Type B pancreatic cell (in vitro differentiated cells): ENCODE data around the gene PRKCI. TPM values are rescaled to one million over a fixed set of nuclear protein-coding genes. Genes with fewer than 3 reads are reported as not detected.
A peak's percentile ranks its signal among the peaks of the same experiment; 100 is the strongest.
"Not testable (repeated sequence)": the region's sequence is repeated elsewhere in the genome, so short reads cannot be mapped to it uniquely, and the experiment has no call there.

Experiments used
- DNase-seq: peaks from one replicate; pipeline ENCODE4 v3.0.0; 2021; ENCODE audit warnings: mixed read lengths; ENCODE audit not compliant: unreplicated experiment; ENCODE audit errors: extremely low spot score
- H3K27ac Mint-ChIP-seq: 2 replicates; pipeline ENCODE4 v1.8.0; 2021; ENCODE audit warnings: mild to moderate bottlenecking, mixed read lengths
- H3K27me3 Mint-ChIP-seq: 2 replicates; pipeline ENCODE4 v1.8.0; 2021; ENCODE audit warnings: mixed read lengths
- H3K36me3 Mint-ChIP-seq: 2 replicates; pipeline ENCODE4 v1.8.0; 2021; ENCODE audit warnings: mixed read lengths
- H3K4me1 Mint-ChIP-seq: one replicate; pipeline ENCODE4 v1.8.0; 2021; ENCODE audit warnings: mixed read lengths; ENCODE audit not compliant: unreplicated experiment
- H3K4me3 Mint-ChIP-seq: 2 replicates; pipeline ENCODE4 v1.8.0; 2021; ENCODE audit warnings: mild to moderate bottlenecking, mixed read lengths
- H3K9me3 Mint-ChIP-seq: 2 replicates; pipeline ENCODE4 v1.8.0; 2021; ENCODE audit warnings: mixed read lengths
- CTCF ChIP-seq: fragments of 200-600 bp; sonication (generic); conservative IDR thresholded peaks from 2 replicates; pipeline ENCODE4 v1.5.0; 2021; ENCODE audit warnings: antibody characterized with exemption, mild to moderate bottlenecking
- total RNA-seq: library from RNA; stranded (reverse); gene quantifications from 2 replicates; pipeline ENCODE4 v1.2.1, GENCODE V29; 2021; ENCODE audit warnings: low replicate concordance

Gene PRKCI
- total RNA-seq, 1 donor from 2014 or later = 47.3 TPM

- DNase-seq = no peak
- no peaks in the 10 kb centered on the region for H3K36me3 Mint-ChIP-seq
- H3K9me3 Mint-ChIP-seq = no peaks in the 10 kb centered on the region
Measured at GRCh38 chr3:170338690-170339340, 116.6 kb downstream of the PRKCI start.

GRCh38 chr3:170342273-170342672, 120.0 kb downstream of the PRKCI start:
- H3K27ac Mint-ChIP-seq, H3K4me1 Mint-ChIP-seq, H3K27me3 Mint-ChIP-seq, H3K36me3 Mint-ChIP-seq, H3K4me3 Mint-ChIP-seq, DNase-seq, H3K9me3 Mint-ChIP-seq: not testable (repeated sequence)

More at GRCh38 chr3:170338690-170339340, 116.6 kb downstream of the PRKCI start:
- no peak overlapping the region for H3K4me3 Mint-ChIP-seq
- no peak overlapping the region for H3K27ac Mint-ChIP-seq
- TF ChIP-seq CTCF = no peak
- H3K4me1 Mint-ChIP-seq = no peaks in the 10 kb centered on the region
- H3K27me3 Mint-ChIP-seq = no peaks in the 10 kb centered on the region

GRCh38 chr3:170343859-170344258, 121.6 kb downstream of the PRKCI start:
- not testable (repeated sequence) for H3K36me3 Mint-ChIP-seq, H3K4me1 Mint-ChIP-seq, H3K9me3 Mint-ChIP-seq, H3K27me3 Mint-ChIP-seq, DNase-seq, H3K4me3 Mint-ChIP-seq
- peak overlapping the region; percentile 79 for H3K27ac Mint-ChIP-seq

- Mint-ChIP-seq H3K36me3 (no peaks in the 10 kb centered on the region), H3K9me3 (no peaks in the 10 kb centered on the region), H3K4me1 (peaks cover 4% of the 10 kb centered on the region), H3K4me3 (no peak overlapping the region), H3K27me3 (no peaks in the 10 kb centered on the region), H3K27ac (peak overlapping the region; percentile 61)
- no peak for DNase-seq
- no peak for TF ChIP-seq CTCF
Measured at GRCh38 chr3:170344971-170345370, 122.7 kb downstream of the PRKCI start.

- Mint-ChIP-seq H3K36me3 (no peaks in the 10 kb centered on the region), H3K4me1 (peaks cover 9% of the 10 kb centered on the region), H3K9me3 (no peaks in the 10 kb centered on the region), H3K4me3 (no peak overlapping the region), H3K27me3 (no peaks in the 10 kb centered on the region), H3K27ac (no peak overlapping the region)
- no peak for DNase-seq
- no peak for TF ChIP-seq CTCF
Measured at GRCh38 chr3:170346481-170347392, 124.5 kb downstream of the PRKCI start.

- no peaks in the 10 kb centered on the region for H3K27me3 Mint-ChIP-seq
- no peak overlapping the region for H3K27ac Mint-ChIP-seq
- no peak overlapping the region for H3K4me3 Mint-ChIP-seq
- H3K9me3 Mint-ChIP-seq = no peaks in the 10 kb centered on the region
- H3K4me1 Mint-ChIP-seq = peaks cover 18% of the 10 kb centered on the region
- TF ChIP-seq CTCF = no peak
- no peaks in the 10 kb centered on the region for H3K36me3 Mint-ChIP-seq
- no peak for DNase-seq
Measured at GRCh38 chr3:170350515-170351413, 128.5 kb downstream of the PRKCI start.
